IMR-90 (cell line): ENCODE measurements around the gene ZNF296.

Experiments used
- BHLHE40 ChIP-seq: fragments of 150-350 bp; IDR thresholded peaks from 2 replicates; pipeline ENCODE4 v1.6.1; 2016; ENCODE audit warnings: mild to moderate bottlenecking, low read depth, low read length
- CEBPB ChIP-seq: IDR thresholded peaks from 2 replicates; pipeline ENCODE4 v1.6.1; 2012; ENCODE audit warnings: low read depth, low read length, improper control_type of control experiment
- RFX5 ChIP-seq: IDR thresholded peaks from 2 replicates; pipeline ENCODE4 v1.8.0; 2012; ENCODE audit warnings: low read depth, mild to moderate bottlenecking, low read length, moderate library complexity
- SMC3 ChIP-seq: fragments of 150-350 bp; IDR thresholded peaks from 2 replicates; pipeline ENCODE4 v1.6.1; 2016; ENCODE audit warnings: low read depth, mild to moderate bottlenecking, antibody characterized with exemption, low read length, moderate library complexity
- TF ChIP-seq, protein P1 (sequence below): conservative IDR thresholded peaks from 2 replicates; pipeline ENCODE4 v1.5.1; 2012; ENCODE audit warnings: mild to moderate bottlenecking, low read depth, low read length, improper control_type of control experiment

DNA sequence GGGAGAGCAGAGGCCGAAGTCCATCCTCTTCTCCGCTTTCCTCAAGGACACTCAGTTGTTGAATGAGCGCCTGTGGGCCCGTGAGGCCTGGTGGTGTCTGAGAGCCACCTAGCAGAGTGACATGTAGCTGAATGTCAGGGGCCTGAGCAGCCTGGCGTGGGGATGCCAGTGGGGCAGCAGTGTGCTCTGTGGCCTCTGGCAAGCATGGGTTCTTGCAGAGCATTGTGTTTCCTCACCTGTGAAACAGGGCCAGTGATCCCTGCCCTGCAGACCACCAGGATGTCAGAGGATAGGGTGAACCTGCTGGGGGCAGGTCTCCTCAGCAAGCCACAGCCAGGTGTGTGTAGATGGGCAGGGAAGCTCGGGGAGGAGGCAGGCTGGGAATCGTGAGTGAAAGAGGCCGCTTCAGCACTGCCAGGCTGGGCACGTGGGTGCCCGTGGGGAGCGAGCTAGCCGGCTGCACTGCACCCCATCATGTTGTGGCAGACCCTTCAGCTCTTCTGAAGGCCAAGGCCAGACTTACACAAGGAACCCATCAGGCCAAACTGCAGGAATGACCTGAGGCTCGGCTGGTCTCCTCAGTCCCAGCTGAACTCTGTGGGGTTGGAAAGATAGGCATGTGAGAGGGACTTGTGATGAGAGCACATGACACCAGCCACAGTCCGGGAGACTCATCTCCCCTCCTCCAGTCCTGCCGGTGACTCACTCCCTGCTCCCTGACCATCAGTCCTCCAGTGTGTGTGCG, 21.7 kb upstream of the ZNF296 start:
- TF ChIP-seq CEBPB (0 out of 2 replicates have a peak, but pooled peaks have one; percentile 14), BHLHE40 (peak; percentile 80), RFX5 (no peak), SMC3 (peak; percentile 18; the same call in 1 of the 2 replicates)
- TF ChIP-seq, protein P1, sequence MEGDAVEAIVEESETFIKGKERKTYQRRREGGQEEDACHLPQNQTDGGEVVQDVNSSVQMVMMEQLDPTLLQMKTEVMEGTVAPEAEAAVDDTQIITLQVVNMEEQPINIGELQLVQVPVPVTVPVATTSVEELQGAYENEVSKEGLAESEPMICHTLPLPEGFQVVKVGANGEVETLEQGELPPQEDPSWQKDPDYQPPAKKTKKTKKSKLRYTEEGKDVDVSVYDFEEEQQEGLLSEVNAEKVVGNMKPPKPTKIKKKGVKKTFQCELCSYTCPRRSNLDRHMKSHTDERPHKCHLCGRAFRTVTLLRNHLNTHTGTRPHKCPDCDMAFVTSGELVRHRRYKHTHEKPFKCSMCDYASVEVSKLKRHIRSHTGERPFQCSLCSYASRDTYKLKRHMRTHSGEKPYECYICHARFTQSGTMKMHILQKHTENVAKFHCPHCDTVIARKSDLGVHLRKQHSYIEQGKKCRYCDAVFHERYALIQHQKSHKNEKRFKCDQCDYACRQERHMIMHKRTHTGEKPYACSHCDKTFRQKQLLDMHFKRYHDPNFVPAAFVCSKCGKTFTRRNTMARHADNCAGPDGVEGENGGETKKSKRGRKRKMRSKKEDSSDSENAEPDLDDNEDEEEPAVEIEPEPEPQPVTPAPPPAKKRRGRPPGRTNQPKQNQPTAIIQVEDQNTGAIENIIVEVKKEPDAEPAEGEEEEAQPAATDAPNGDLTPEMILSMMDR = no peak
